Karpas-422 (cell line): ENCODE measurements around the gene FAM3D. TPM values are rescaled to one million over a fixed set of nuclear protein-coding genes. Genes with fewer than 3 reads are reported as not detected.
"Not testable (repeated sequence)": the region's sequence is repeated elsewhere in the genome, so short reads cannot be mapped to it uniquely, and the experiment has no call there.

ENCODE experiments used
- DNase-seq: peaks from one replicate; pipeline ENCODE4 v3.0.0-alpha.2; 2015
- H2AFZ ChIP-seq: fragments of 200-600 bp; sonication (generic); 2 replicates; pipeline ENCODE4 v1.6.1; 2014; ENCODE audit warnings: antibody characterized with exemption, low read length, mixed read lengths
- H3K27ac ChIP-seq: fragments of 200-600 bp; sonication (generic); 2 replicates; pipeline ENCODE4 v1.5.1; 2014; ENCODE audit warnings: mild to moderate bottlenecking, low read length, moderate library complexity
- H3K27me3 ChIP-seq: fragments of 200-600 bp; sonication (generic); 2 replicates; pipeline ENCODE4 v1.6.1; 2014; ENCODE audit warnings: low read length, mixed read lengths
- H3K36me3 ChIP-seq: fragments of 200-600 bp; sonication (generic); 2 replicates; pipeline ENCODE4 v1.6.1; 2014; ENCODE audit warnings: low read length, mixed read lengths; ENCODE audit not compliant: insufficient read depth
- H3K4me1 ChIP-seq: fragments of 200-600 bp; sonication (generic); 2 replicates; pipeline ENCODE4 v1.6.1; 2014; ENCODE audit warnings: mild to moderate bottlenecking, low read length, mixed read lengths
- H3K4me2 ChIP-seq: fragments of 200-600 bp; sonication (generic); 2 replicates; pipeline ENCODE4 v1.6.1; 2014; ENCODE audit warnings: low read length, low read depth, mild to moderate bottlenecking; ENCODE audit not compliant: poor library complexity, severe bottlenecking
- H3K4me3 ChIP-seq: fragments of 200-600 bp; sonication (generic); 2 replicates; pipeline ENCODE4 v1.5.1; 2014; ENCODE audit warnings: mild to moderate bottlenecking, antibody characterized with exemption, low read length, mixed read lengths
- H3K79me2 ChIP-seq: fragments of 200-600 bp; sonication (generic); 2 replicates; pipeline ENCODE4 v1.6.1; 2014; ENCODE audit warnings: mild to moderate bottlenecking, low read length, mixed read lengths
- H3K9ac ChIP-seq: fragments of 200-600 bp; sonication (generic); 2 replicates; pipeline ENCODE4 v1.6.0; 2014; ENCODE audit warnings: low read length
- H3K9me2 ChIP-seq: fragments of 200-600 bp; sonication (generic), shearing (Covaris generic); replicated peaks from 2 replicates; pipeline ENCODE4 v1.6.0; 2014; ENCODE audit warnings: mild to moderate bottlenecking, low read length, moderate library complexity; ENCODE audit not compliant: insufficient read depth
- H3K9me3 ChIP-seq: fragments of 300-700, 200-600 bp; sonication (generic); 2 replicates; pipeline ENCODE4 v1.6.1; 2014; ENCODE audit warnings: low read length, mixed read lengths
- H4K20me1 ChIP-seq: fragments of 200-600 bp; sonication (generic); 2 replicates; pipeline ENCODE4 v1.6.1; 2014; ENCODE audit warnings: mild to moderate bottlenecking, antibody characterized with exemption, low read length, low read depth; ENCODE audit not compliant: insufficient read depth
- total RNA-seq: library from RNA; depleted of rRNA; stranded (reverse); fragments of >200 nt; shearing (Covaris generic); gene quantifications from 2 replicates; pipeline ENCODE4 v1.2.3, GENCODE V29; 2014; ENCODE audit warnings: low replicate concordance

The FAM3D gene
- total RNA-seq, 1 experiment from 2014 or later = not detected

DNA sequence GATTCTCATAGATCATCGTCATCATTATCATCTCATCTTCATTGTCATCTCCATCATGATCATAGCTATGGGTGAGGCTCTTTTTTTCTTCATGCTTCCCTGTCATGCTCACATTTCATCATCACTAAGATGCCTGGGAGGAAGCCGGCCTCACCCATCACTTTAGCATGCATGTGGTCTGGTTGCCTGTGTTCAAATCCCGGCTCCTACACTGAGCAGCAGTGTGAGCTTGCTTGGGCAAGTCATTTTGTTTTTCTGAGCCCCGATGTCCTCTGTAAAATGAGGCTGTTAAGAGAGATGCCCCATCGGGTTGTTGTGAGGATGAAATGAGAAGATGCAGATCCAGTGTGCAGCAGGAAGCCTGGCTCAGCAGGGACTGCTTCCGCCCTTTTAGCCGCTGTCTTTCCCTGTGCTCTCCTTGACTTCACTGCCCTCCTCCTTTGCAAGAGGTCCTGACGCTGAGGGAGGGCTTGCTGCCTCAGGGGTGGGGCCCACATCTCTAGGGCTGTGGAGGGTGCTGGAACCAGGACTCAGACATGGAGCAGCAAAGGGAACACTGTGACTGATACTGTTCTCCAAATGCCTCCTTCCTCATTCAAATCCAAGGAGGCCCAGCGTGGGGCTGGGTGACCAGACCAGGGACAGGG lies 14.4 kb upstream of the FAM3D start:
- H3K4me2 ChIP-seq = no peak overlapping the region
- H2AFZ ChIP-seq = no peak overlapping the region
- no peaks in the 10 kb centered on the region for H3K36me3 ChIP-seq
- no peaks in the 10 kb centered on the region for H3K9me3 ChIP-seq
- H3K27ac ChIP-seq = no peak overlapping the region
- no peaks in the 10 kb centered on the region for H4K20me1 ChIP-seq
- no peak overlapping the region for H3K9ac ChIP-seq
- no peak for DNase-seq
- H3K27me3 ChIP-seq = no peaks in the 10 kb centered on the region
- no peaks in the 10 kb centered on the region for H3K4me1 ChIP-seq
- no peak overlapping the region for H3K4me3 ChIP-seq
- no peaks in the 10 kb centered on the region for H3K79me2 ChIP-seq
- H3K9me2 ChIP-seq = no peaks in the 10 kb centered on the region

DNA sequence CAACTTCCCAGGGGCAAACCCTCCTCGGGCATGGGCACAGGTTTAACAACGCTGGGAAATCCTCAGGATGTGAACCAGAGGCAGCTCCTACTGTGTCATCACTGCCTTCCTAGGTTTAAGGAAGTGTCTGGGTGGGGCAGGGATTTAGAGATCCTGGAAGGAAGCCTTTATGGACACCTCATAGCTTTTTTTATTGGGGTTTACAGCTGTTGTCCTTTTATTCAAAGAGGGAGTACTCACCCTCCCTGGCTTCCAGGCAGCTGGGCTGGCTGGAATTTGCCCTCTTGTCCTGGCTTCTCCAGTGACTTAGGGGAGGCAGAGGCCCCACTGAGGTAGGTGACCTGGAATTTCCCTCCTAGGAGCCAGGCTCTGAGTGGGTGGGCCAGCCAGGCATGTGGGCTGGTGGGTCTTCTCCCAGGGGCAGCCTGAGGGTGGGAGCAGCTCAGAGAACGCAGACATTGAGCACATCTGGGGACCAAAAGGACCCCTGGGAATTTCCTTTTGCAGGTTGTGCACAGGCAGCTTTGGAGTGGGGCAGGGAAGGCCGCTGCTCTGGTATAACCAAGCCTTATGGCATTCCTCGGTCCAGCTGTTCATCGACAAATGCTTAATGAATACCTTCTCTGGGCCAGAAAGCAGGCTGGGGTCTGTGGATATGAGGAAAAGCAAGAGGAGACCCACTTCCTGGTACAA lies 13.5 kb upstream of the FAM3D start:
- Histone ChIP-seq H3K4me2 (no peak overlapping the region), H3K9me3 (no peaks in the 10 kb centered on the region), H3K36me3 (no peaks in the 10 kb centered on the region), H3K79me2 (no peaks in the 10 kb centered on the region), H3K4me3 (no peak overlapping the region), H3K9ac (no peak overlapping the region), H2AFZ (no peak overlapping the region), H3K4me1 (no peaks in the 10 kb centered on the region), H3K9me2 (no peaks in the 10 kb centered on the region), H3K27ac (no peak overlapping the region), H3K27me3 (no peaks in the 10 kb centered on the region), H4K20me1 (no peaks in the 10 kb centered on the region)
- no peak for DNase-seq

DNA sequence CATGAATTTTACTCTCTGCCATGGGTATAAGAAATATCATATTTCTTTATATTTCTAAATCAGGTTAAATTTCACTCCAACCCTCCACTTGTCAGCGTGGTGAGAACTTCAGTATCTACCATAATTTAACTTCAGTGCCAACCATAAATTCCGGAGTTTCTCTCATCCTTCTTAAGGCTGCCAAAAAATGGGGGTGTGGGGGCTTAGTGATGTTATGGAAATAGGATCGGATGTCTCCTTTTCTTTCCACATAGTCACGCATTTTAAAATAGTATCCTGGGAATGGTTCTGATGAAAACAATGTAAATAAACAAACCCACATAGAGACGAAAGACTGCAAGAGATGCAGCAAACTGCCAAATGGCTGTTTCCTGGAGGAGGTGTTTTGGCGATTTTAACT lies 12.9 kb upstream of the FAM3D start:
- DNase-seq = no peak
- Histone ChIP-seq H3K9ac (no peak overlapping the region), H3K27me3 (no peaks in the 10 kb centered on the region), H3K36me3 (no peaks in the 10 kb centered on the region), H3K9me3 (no peaks in the 10 kb centered on the region), H3K79me2 (no peaks in the 10 kb centered on the region), H3K9me2 (no peaks in the 10 kb centered on the region), H3K4me1 (no peaks in the 10 kb centered on the region), H3K4me3 (no peak overlapping the region), H3K4me2 (no peak overlapping the region), H3K27ac (no peak overlapping the region), H2AFZ (no peak overlapping the region), H4K20me1 (no peaks in the 10 kb centered on the region)

DNA sequence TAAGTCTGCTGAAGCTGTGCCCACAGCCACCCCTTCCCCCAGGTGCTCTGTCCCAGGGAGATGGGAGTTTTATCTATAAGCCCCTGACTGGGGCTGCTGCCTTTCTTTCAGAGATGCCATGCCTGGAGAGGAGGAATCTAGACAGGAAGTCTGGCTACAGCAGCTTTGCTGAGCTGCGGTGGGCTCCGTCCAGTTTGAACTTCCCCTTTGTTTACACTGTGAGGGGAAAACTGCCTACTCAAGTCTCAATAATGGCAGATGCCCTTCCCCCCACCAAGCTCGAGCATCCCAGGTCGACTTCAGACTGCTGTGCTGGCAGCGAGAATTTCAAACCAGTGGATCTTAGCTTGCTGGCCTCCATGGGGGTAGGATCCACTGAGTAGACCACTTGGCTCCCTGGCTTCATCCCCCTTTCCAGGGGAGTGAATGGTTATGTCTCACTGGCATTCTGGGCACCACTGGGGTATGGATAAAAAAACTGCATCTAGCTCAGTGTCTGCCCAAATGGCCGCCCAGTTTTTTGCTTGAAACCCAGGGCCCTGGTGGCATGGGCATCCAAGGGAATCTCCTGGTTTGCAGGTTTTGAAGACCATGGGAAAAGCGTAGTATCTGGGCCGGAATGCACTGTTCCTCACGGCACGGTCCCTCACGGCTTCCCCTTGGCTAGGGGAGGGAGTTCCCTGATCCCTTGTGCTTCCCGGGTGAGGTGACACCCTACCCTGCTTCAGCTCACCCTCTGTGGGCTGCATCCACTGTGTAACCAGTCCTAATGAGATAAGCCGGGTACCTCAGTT lies 11.8 kb upstream of the FAM3D start:
- DNase-seq, H4K20me1 ChIP-seq, H3K4me1 ChIP-seq, H3K9ac ChIP-seq, H3K36me3 ChIP-seq, H3K27me3 ChIP-seq, H3K9me2 ChIP-seq, H3K4me3 ChIP-seq, H3K79me2 ChIP-seq, H3K4me2 ChIP-seq, H3K27ac ChIP-seq, H2AFZ ChIP-seq, H3K9me3 ChIP-seq: not testable (repeated sequence)

DNA sequence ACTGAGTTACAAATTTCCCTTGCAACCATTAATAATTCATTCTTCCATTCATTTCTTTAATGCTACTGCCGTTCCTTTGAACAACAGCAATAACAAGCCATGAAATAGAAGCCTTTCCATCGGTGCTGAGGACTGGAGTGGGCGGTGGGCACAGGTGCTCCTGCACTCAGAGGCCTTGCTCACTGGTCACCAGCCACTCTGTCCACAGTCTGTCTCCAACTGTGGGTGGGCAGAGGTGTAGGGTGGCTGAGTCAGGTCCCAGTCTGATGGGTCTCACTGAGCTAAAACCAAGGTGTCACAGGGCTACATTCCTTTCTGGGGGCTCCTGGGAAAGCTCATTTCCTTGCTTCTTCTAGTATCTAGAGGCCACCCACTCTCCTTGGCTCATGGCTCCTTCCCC lies 6.3 kb upstream of the FAM3D start:
- Histone ChIP-seq H3K27me3 (no peaks in the 10 kb centered on the region), H3K36me3 (no peaks in the 10 kb centered on the region), H3K27ac (no peak overlapping the region), H4K20me1 (no peaks in the 10 kb centered on the region), H3K4me2 (no peak overlapping the region), H3K4me1 (no peaks in the 10 kb centered on the region), H3K4me3 (no peak overlapping the region), H3K9me3 (no peaks in the 10 kb centered on the region), H3K9me2 (no peaks in the 10 kb centered on the region), H3K79me2 (no peaks in the 10 kb centered on the region), H2AFZ (no peak overlapping the region), H3K9ac (no peak overlapping the region)
- DNase-seq = no peak

DNA sequence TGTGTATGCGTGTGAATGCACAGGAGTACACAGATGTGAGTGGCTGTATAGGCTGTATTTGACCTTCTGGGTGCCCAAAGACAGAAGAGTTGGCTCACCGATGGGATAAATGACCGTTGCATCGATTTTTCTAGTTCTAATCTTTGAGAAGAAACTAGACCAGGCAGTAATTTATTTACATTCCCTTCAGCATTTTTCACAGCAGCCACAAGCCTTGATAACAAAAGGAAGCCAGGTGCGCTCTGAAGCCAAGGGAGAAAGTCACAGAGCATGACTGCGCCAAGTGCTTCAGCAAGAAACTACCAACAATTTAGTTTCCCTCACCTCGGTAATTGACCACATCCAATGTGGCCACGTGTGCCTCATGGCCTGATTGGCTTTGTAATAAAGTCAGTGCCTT lies 5.9 kb upstream of the FAM3D start:
- no peaks in the 10 kb centered on the region for H3K79me2 ChIP-seq
- no peak for DNase-seq

DNA sequence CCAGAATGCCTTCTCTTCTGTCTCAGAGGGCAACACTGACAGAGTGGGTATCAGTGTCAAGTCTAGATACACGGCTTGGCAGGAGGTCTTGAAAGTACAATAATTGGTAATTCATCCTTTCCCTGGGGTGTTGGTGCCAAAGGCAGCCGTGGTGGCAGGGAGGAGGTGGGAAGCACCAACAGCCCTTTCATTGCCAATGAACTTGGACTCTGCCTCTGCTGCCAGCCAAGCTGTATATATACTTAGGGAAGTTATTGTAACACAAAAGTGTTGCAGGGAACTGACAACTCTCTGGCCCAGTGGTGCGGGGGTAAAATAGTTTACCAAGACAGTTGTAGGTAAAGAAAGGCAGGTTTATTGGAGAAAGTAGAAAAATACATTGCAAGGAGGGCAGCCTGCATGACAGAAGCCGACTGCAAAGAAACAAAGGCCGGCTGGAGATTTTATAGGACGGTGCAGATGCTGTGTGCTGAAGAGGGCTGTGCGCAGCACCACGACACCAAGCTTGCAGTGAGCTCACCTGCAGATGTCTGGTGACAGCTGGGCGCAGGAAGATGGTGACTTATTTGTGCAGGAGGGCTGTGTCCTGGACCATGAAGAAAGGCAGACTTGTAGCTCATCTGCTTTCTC lies 4.0 kb upstream of the FAM3D start:
- H3K79me2 ChIP-seq = no peaks in the 10 kb centered on the region
- DNase-seq = no peak
- no peaks in the 10 kb centered on the region for H3K9me3 ChIP-seq
- H3K36me3 ChIP-seq = no peaks in the 10 kb centered on the region
- no peaks in the 10 kb centered on the region for H3K9me2 ChIP-seq
- no peak overlapping the region for H2AFZ ChIP-seq
- no peaks in the 10 kb centered on the region for H3K27me3 ChIP-seq
- no peak overlapping the region for H3K27ac ChIP-seq
- H3K9ac ChIP-seq = no peak overlapping the region
- no peak overlapping the region for H3K4me3 ChIP-seq
- no peak overlapping the region for H3K4me2 ChIP-seq
- no peaks in the 10 kb centered on the region for H4K20me1 ChIP-seq
- H3K4me1 ChIP-seq = no peaks in the 10 kb centered on the region

More for the DNA sequence above, 5.9 kb upstream of the FAM3D start:
- H3K9me2 ChIP-seq = no peaks in the 10 kb centered on the region
- no peaks in the 10 kb centered on the region for H3K36me3 ChIP-seq
- no peaks in the 10 kb centered on the region for H4K20me1 ChIP-seq
- H3K27ac ChIP-seq = no peak overlapping the region
- H3K9me3 ChIP-seq = no peaks in the 10 kb centered on the region
- no peak overlapping the region for H3K4me3 ChIP-seq
- H3K9ac ChIP-seq = no peak overlapping the region
- H3K4me2 ChIP-seq = no peak overlapping the region
- no peak overlapping the region for H2AFZ ChIP-seq
- no peaks in the 10 kb centered on the region for H3K27me3 ChIP-seq
- no peaks in the 10 kb centered on the region for H3K4me1 ChIP-seq

DNA sequence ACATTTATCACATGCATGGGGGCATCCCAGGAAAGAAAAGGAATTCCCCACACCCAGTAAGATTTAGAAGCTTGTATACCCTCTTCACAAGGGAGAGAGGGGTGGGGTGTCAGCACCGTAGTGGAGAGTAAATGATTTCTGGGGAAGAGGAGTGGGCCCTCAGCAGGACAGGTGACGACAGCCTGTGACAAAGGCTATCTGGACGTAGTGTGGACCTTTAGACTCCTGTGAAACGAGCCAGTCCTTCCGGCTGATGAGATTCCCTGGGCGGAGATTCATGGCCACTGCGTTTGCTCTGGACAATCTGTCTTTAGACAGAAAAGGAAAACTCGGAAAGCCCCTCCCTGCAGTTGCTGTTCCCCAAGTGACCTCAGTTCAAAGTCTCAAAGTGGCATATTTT lies 1.7 kb upstream of the FAM3D start:
- no peak overlapping the region for H3K27ac ChIP-seq
- H2AFZ ChIP-seq = no peak overlapping the region
- no peaks in the 10 kb centered on the region for H3K36me3 ChIP-seq
- no peaks in the 10 kb centered on the region for H3K4me1 ChIP-seq
- H3K27me3 ChIP-seq = no peaks in the 10 kb centered on the region
- H3K79me2 ChIP-seq = no peaks in the 10 kb centered on the region
- H4K20me1 ChIP-seq = no peaks in the 10 kb centered on the region
- H3K4me3 ChIP-seq = no peak overlapping the region
- no peak overlapping the region for H3K9ac ChIP-seq
- H3K4me2 ChIP-seq = no peak overlapping the region
- H3K9me3 ChIP-seq = no peaks in the 10 kb centered on the region
- DNase-seq = no peak
- H3K9me2 ChIP-seq = no peaks in the 10 kb centered on the region
